ENCODE results near the gene TFDP1. TPM values are rescaled to one million over a fixed set of nuclear protein-coding genes. Genes with fewer than 3 reads are reported as not detected.
"Not testable (repeated sequence)": the region's sequence is repeated elsewhere in the genome, so short reads cannot be mapped to it uniquely, and the experiment has no call there.

TFDP1 gene
- polyA plus RNA-seq, 4 donors = 24.3 to 64.9 (median 51.2) TPM

DNA sequence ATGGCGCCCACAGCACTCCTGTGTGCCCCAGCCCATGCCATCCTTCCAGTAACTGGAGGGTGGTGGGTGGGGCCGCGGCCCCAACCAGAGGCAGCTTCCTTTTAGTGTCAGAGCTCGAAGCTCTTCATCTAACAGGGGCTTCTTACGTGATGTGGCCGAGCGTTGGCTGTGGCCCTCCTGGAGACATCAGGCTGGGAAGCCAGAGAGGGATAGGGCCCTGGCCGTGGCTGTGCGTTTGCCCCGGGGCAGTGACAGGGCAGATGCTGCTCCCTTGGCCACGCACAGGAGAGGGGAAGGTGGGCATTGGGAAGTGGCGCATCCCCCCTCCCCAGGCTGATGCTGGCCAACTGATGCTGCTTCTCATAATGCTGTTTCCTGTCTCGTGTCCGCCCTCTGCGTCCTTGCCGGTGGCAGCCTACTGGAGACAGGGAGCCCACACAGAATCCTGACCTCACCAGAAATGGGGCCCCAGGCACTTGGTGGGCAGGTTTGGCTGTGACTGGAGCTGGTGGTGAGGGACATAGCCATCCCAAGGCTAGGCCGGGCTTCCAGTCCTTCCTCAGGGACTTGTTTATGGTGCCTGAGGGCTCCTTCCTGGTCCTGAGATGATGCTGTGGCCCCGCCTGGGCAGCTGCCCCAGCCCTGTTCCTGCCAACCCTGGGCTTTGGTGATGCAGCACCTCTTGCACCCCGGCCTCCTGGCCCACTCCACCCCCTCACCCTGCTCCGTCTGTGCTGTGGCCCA is 39.1 kb downstream of the TFDP1 start:
- H3K27ac ChIP-seq (ENCODE audit: low read depth in 1 of 3, low read length in 2 of 3) = no peak overlapping the region
- WGBS, 3 donors = 96 to 97% (median 97%) methylated on average over 19 to 20 of the region's 20 CpGs
- H3K4me3 ChIP-seq (ENCODE audit: low read depth in 1 of 3, low read length in 3 of 3) = no peak overlapping the region
- no peaks in the 10 kb centered on the region for H3K27me3 ChIP-seq (ENCODE audit: control insufficient read depth in 3 of 3, insufficient read depth in 3 of 3, low read length in 3 of 3)
- H3K36me3 ChIP-seq (ENCODE audit: control insufficient read depth in 3 of 3, insufficient read depth in 2 of 3, low read depth in 1 of 3, low read length in 3 of 3) = peaks cover 0 to 67% (median 3%) of the 10 kb centered on the region in 3 donors
- H3K4me1 ChIP-seq (ENCODE audit: control insufficient read depth in 3 of 3, insufficient read depth in 2 of 3, low read depth in 1 of 3, low read length in 2 of 3) = no peaks in the 10 kb centered on the region
- no peak for DNase-seq
- no peak for FAIRE-seq
- no peaks in the 10 kb centered on the region for H3K9me3 ChIP-seq (ENCODE audit: control insufficient read depth in 2 of 2, insufficient read depth in 1 of 2, low read depth in 1 of 2, low read length in 1 of 2)

DNA sequence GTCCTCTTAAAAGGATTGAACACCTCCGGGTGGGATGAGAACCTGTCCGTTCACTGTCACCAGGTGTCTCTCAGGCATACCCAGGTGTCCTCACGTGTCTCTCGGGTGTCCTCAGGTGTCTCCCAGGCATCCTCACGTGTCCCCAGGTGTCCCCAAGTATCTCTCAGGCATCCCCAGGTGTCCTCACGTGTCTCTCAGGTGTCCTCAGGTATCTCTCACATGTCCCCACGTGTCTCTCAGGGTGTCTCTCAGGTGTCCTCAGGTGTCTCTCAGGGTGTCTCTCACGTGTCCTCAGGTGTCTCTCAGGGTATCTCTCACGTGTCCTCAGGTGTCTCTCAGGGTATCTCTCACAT is 39.7 kb downstream of the TFDP1 start:
- FAIRE-seq (no peak), DNase-seq (no peak)
- peaks cover 0 to 72% (median 3%) of the 10 kb centered on the region in 3 donors for H3K36me3 ChIP-seq (ENCODE audit: control insufficient read depth in 3 of 3, insufficient read depth in 2 of 3, low read depth in 1 of 3, low read length in 3 of 3)
- H3K27me3 ChIP-seq (ENCODE audit: control insufficient read depth in 3 of 3, insufficient read depth in 3 of 3, low read length in 3 of 3) = no peaks in the 10 kb centered on the region
- H3K4me1 ChIP-seq (ENCODE audit: control insufficient read depth in 3 of 3, insufficient read depth in 2 of 3, low read depth in 1 of 3, low read length in 2 of 3) = no peaks in the 10 kb centered on the region
- WGBS, 3 donors = 92 to 98% (median 97%) methylated on average over 9 of the region's 9 CpGs
- H3K27ac ChIP-seq (ENCODE audit: low read depth in 1 of 3, low read length in 2 of 3) = no peak overlapping the region
- H3K9me3 ChIP-seq (ENCODE audit: control insufficient read depth in 2 of 2, insufficient read depth in 1 of 2, low read depth in 1 of 2, low read length in 1 of 2) = no peaks in the 10 kb centered on the region
- no peak overlapping the region for H3K4me3 ChIP-seq (ENCODE audit: low read depth in 1 of 3, low read length in 3 of 3)

DNA sequence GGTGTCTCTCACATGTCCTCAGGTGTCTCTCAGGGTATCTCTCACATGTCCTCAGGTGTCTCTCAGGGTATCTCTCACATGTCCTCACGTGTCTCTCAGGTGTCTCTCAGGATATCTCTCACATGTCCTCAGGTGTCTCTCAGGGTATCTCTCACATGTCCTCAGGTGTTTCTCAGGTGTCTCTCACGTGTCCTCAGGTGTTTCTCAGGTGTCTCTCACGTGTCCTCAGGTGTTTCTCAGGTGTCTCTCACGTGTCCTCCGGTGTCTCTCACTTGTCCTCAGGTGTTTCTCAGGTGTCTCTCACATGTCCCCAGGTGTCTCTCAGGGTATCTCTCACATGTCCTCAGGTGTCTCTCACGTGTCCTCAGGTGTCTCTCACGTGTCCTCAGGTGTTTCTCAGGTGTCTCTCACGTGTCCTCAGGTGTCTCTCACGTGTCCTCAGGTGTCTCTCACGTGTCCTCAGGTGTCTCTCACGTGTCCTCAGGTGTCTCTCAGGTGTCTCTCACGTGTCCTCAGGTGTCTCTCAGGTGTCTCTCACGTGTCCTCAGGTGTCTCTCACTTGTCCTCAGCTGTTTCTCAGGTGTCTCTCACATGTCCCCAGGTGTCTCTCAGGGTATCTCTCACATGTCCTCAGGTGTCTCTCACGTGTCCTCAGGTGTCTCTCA is 40.2 kb downstream of the TFDP1 start:
- not testable (repeated sequence) for H3K27ac ChIP-seq (ENCODE audit: low read depth in 1 of 3, low read length in 2 of 3); FAIRE-seq; H3K4me3 ChIP-seq (ENCODE audit: low read depth in 1 of 3, low read length in 3 of 3); H3K4me1 ChIP-seq (ENCODE audit: control insufficient read depth in 3 of 3, insufficient read depth in 2 of 3, low read depth in 1 of 3, low read length in 2 of 3); H3K27me3 ChIP-seq (ENCODE audit: control insufficient read depth in 3 of 3, insufficient read depth in 3 of 3, low read length in 3 of 3); DNase-seq; H3K9me3 ChIP-seq (ENCODE audit: control insufficient read depth in 2 of 2, insufficient read depth in 1 of 2, low read depth in 1 of 2, low read length in 1 of 2)
- WGBS, 3 donors = 94 to 98% (median 96%) methylated on average over 14 of the region's 14 CpGs
- peaks cover 0 to 71% (median 3%) of the 10 kb centered on the region in 3 donors for H3K36me3 ChIP-seq (ENCODE audit: control insufficient read depth in 3 of 3, insufficient read depth in 2 of 3, low read depth in 1 of 3, low read length in 3 of 3)

DNA sequence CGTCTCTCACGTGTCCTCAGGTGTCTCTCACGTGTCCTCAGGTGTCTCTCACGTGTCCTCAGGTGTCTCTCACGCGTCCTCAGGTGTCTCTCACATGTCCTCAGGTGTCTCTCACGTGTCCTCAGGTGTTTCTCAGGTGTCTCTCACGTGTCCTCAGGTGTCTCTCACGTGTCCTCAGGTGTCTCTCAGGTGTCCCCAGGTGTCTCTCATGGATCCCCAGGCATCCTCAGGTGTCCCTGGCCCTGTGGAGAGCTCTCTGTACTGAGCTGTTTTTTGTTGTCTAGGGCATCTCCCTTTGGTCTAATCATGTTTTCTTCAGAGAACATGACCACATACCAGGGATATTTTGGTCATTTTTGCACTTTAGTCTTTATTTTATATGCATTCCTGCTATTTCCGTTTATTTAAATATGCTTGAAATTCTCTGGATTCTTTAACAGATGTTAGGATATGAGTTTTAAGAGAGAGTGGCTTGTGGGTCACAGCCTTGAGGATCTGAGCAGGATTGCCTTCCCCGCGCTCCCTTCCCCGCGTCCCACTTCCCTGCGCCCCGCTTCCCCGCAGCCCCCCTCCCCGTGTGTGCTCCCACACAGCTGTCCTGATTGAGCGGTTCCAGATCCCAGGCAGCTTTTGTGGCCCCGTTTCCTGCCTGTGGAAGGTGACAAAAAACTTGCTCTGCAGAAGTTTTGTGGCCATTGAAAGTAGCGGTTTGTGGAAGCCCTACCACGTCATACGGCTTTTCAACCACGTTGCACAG is 41.6 kb downstream of the TFDP1 start:
- H3K27ac ChIP-seq (ENCODE audit: low read depth in 1 of 3, low read length in 2 of 3) = no peak overlapping the region
- H3K27me3 ChIP-seq (ENCODE audit: control insufficient read depth in 3 of 3, insufficient read depth in 3 of 3, low read length in 3 of 3) = no peaks in the 10 kb centered on the region
- H3K36me3 ChIP-seq (ENCODE audit: control insufficient read depth in 3 of 3, insufficient read depth in 2 of 3, low read depth in 1 of 3, low read length in 3 of 3) = peaks cover 0 to 74% (median 3%) of the 10 kb centered on the region in 3 donors
- WGBS, 3 donors = 83 to 91% (median 90%) methylated on average over 24 of the region's 24 CpGs
- FAIRE-seq (no peak), DNase-seq (no peak)
- H3K9me3 ChIP-seq (ENCODE audit: control insufficient read depth in 2 of 2, insufficient read depth in 1 of 2, low read depth in 1 of 2, low read length in 1 of 2) = no peaks in the 10 kb centered on the region
- no peaks in the 10 kb centered on the region for H3K4me1 ChIP-seq (ENCODE audit: control insufficient read depth in 3 of 3, insufficient read depth in 2 of 3, low read depth in 1 of 3, low read length in 2 of 3)
- H3K4me3 ChIP-seq (ENCODE audit: low read depth in 1 of 3, low read length in 3 of 3) = no peak overlapping the region

DNA sequence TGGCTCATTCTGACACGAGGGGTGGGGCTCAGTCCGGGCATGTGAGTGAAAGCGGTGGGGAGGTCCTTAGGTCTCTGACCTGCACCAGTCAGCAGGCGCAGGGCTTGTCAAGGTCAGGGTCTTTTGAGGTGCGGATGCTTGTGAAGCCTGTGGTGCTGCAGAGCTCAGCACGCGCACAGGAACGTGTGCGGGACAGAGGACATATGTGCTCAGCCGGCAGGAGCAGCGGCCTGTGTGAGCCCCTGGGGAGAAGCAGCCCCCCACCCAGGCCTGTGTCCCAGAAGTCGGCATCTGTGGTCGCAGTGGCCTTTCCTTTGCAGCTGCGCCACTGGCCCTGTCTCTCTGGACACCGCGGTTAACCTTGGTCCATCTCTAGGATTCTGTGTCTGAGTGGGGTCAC is 42.6 kb downstream of the TFDP1 start:
- DNase-seq = no peak
- no peaks in the 10 kb centered on the region for H3K4me1 ChIP-seq (ENCODE audit: control insufficient read depth in 3 of 3, insufficient read depth in 2 of 3, low read depth in 1 of 3, low read length in 2 of 3)
- no peak overlapping the region for H3K4me3 ChIP-seq (ENCODE audit: low read depth in 1 of 3, low read length in 3 of 3)
- H3K9me3 ChIP-seq (ENCODE audit: control insufficient read depth in 2 of 2, insufficient read depth in 1 of 2, low read depth in 1 of 2, low read length in 1 of 2) = no peaks in the 10 kb centered on the region
- H3K36me3 ChIP-seq (ENCODE audit: control insufficient read depth in 3 of 3, insufficient read depth in 2 of 3, low read depth in 1 of 3, low read length in 3 of 3) = peaks cover 0 to 76% (median 3%) of the 10 kb centered on the region in 3 donors
- WGBS, 3 donors = 92 to 95% (median 93%) methylated on average over 16 of the region's 16 CpGs
- FAIRE-seq = no peak
- H3K27ac ChIP-seq (ENCODE audit: low read depth in 1 of 3, low read length in 2 of 3) = no peak overlapping the region
- H3K27me3 ChIP-seq (ENCODE audit: control insufficient read depth in 3 of 3, insufficient read depth in 3 of 3, low read length in 3 of 3) = no peaks in the 10 kb centered on the region

DNA sequence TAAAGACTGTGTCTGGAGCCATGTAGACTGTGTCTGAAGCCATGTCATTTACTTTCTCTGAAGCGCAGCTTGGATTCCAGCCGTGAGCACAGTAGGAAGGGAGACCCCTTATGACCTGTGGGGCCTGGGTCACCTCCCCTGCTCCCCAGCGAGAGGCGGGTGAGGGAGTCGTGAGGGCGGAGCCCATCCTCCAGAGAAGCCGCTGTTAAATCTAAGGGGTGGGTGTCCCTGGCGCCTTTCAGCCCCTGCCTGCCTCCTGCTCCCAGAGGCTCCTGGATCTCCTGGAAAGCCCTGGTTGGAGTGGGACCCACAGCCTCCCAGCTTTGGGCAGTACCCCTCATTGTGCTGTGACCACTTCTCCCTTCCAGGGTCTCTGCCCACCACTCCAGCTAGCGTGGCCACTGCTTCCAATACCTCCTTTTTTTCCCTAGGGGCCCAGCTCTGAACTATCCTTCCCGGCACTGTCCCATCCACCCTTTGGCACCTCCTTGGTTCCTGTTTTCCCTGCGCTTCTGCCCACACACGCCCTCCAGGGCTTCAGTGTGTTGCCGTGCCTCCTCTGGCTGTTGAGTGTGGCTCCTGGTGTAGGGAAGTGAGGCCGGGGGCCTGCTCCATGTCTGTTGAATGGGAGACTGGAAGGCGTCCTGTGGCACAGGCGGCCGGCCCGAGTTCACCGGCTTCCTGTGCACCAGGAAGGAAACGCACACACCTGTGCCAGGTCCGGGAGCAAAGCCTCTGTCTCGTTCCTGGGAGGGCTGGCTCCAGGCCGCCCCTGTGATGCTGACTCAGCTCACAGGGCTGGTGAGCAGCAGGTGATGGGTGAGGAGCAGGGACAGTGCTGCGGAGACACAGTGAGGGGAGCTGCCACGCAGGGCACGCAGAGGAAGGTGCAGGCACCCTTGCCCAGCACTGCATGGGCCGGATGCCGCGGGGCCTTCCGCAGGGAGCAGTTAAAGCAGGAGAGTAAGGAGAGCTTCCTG is 44.0 kb downstream of the TFDP1 start:
- WGBS, 3 donors = 89 to 93% (median 91%) methylated on average over 30 of the region's 30 CpGs
- DNase-seq (no peak), FAIRE-seq (no peak)
- Histone ChIP-seq H3K36me3 (ENCODE audit: control insufficient read depth in 3 of 3, insufficient read depth in 2 of 3, low read depth in 1 of 3, low read length in 3 of 3) (peaks cover 0 to 76% (median 0%) of the 10 kb centered on the region in 3 donors), H3K27ac (ENCODE audit: low read depth in 1 of 3, low read length in 2 of 3) (no peak overlapping the region), H3K4me1 (ENCODE audit: control insufficient read depth in 3 of 3, insufficient read depth in 2 of 3, low read depth in 1 of 3, low read length in 2 of 3) (no peaks in the 10 kb centered on the region), H3K27me3 (ENCODE audit: control insufficient read depth in 3 of 3, insufficient read depth in 3 of 3, low read length in 3 of 3) (no peaks in the 10 kb centered on the region), H3K4me3 (ENCODE audit: low read depth in 1 of 3, low read length in 3 of 3) (no peak overlapping the region), H3K9me3 (ENCODE audit: control insufficient read depth in 2 of 2, insufficient read depth in 1 of 2, low read depth in 1 of 2, low read length in 1 of 2) (no peaks in the 10 kb centered on the region)

DNA sequence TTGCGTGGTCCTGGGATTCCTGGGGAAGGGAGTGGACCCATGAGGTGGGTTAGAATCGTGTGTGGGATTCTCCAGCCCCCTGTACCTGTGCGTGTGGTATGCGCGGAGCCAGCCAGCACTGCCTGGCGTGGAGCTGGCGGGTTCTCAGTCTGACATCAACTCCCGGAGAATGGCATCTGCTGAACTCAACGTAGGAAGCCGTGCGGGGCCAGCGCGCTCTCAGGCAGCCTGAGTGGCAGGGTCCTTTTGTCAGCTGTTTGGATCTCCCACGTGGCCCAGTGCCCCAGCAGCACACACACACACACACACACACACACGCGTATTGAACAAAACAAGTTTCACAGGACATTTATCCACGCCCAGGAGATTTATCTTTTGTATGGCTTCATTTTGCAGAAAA is 45.3 kb downstream of the TFDP1 start:
- no peaks in the 10 kb centered on the region for H3K9me3 ChIP-seq (ENCODE audit: control insufficient read depth in 2 of 2, insufficient read depth in 1 of 2, low read depth in 1 of 2, low read length in 1 of 2)
- no peaks in the 10 kb centered on the region for H3K4me1 ChIP-seq (ENCODE audit: control insufficient read depth in 3 of 3, insufficient read depth in 2 of 3, low read depth in 1 of 3, low read length in 2 of 3)
- no peaks in the 10 kb centered on the region for H3K27me3 ChIP-seq (ENCODE audit: control insufficient read depth in 3 of 3, insufficient read depth in 3 of 3, low read length in 3 of 3)
- peaks cover 0 to 76% (median 1%) of the 10 kb centered on the region in 3 donors for H3K36me3 ChIP-seq (ENCODE audit: control insufficient read depth in 3 of 3, insufficient read depth in 2 of 3, low read depth in 1 of 3, low read length in 3 of 3)
- FAIRE-seq (no peak), DNase-seq (no peak)
- H3K4me3 ChIP-seq (ENCODE audit: low read depth in 1 of 3, low read length in 3 of 3) = no peak overlapping the region
- 93 to 94% (median 93%) methylated on average over 17 of the region's 17 CpGs for WGBS, 3 donors
- no peak overlapping the region for H3K27ac ChIP-seq (ENCODE audit: low read depth in 1 of 3, low read length in 2 of 3)

DNA sequence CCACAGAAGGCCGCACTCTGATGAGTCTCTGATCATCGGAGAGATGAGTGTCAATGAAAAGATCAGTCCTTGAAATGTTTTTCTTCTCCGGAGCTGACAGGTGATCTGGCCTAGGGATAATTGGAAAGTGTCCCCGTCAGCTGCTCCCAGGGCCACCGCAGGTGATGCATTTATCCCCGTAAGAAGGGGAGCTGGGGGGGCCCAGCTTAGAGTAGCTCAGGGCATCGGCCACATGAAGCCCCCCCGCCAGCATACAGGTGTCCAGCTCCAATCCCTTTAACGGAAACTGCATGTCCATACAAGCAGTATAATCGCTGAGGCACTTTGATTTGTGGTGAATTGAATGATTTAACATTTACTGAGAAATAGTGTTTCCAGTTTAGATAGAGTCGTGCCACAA is 45.7 kb downstream of the TFDP1 start:
- DNase-seq (no peak), FAIRE-seq (no peak)
- H3K9me3 ChIP-seq (ENCODE audit: control insufficient read depth in 2 of 2, insufficient read depth in 1 of 2, low read depth in 1 of 2, low read length in 1 of 2) = no peaks in the 10 kb centered on the region
- no peak overlapping the region for H3K27ac ChIP-seq (ENCODE audit: low read depth in 1 of 3, low read length in 2 of 3)
- H3K4me1 ChIP-seq (ENCODE audit: control insufficient read depth in 3 of 3, insufficient read depth in 2 of 3, low read depth in 1 of 3, low read length in 2 of 3) = no peaks in the 10 kb centered on the region
- 90 to 93% (median 93%) methylated on average over 11 of the region's 11 CpGs for WGBS, 3 donors
- H3K4me3 ChIP-seq (ENCODE audit: low read depth in 1 of 3, low read length in 3 of 3) = no peak overlapping the region
- no peaks in the 10 kb centered on the region for H3K27me3 ChIP-seq (ENCODE audit: control insufficient read depth in 3 of 3, insufficient read depth in 3 of 3, low read length in 3 of 3)
- peaks cover 0 to 81% (median 1%) of the 10 kb centered on the region in 3 donors for H3K36me3 ChIP-seq (ENCODE audit: control insufficient read depth in 3 of 3, insufficient read depth in 2 of 3, low read depth in 1 of 3, low read length in 3 of 3)
